Activated naive CD4-positive, alpha-beta T cell treated with anti-CD3 and anti-CD28 coated beads, Interleukin-2, amount 50 U/mL, for 72 hours (primary cell): Measurements from ENCODE around the gene DOCK3. TPM values are rescaled to one million over a fixed set of nuclear protein-coding genes. Genes with fewer than 3 reads are reported as not detected.
"Not testable (repeated sequence)": the region's sequence is repeated elsewhere in the genome, so short reads cannot be mapped to it uniquely, and the experiment has no call there.

Experiments used
- ATAC-seq, 2 donors: fragments of 150-1000 bp; cut with Tn5 transposase; 2 replicates each; pipeline ENCODE4 v1.10.0; 2021; ENCODE audit warnings: mild to moderate bottlenecking in 2 of 2, moderate library complexity in 2 of 2
- DNase-seq, 2 donors: peaks; one replicate each; pipeline ENCODE4 v3.0.0; 2021 to 2022; ENCODE audit warnings: low spot score in 2 of 2
- H3K27ac Mint-ChIP-seq, 2 donors: one replicate each; pipeline ENCODE4 v1.8.0; 2022; ENCODE audit warnings: mild to moderate bottlenecking in 2 of 2, mixed read lengths in 2 of 2
- H3K36me3 Mint-ChIP-seq, 2 donors: one replicate each; pipeline ENCODE4 v1.8.0; 2022; ENCODE audit warnings: mixed read lengths in 2 of 2
- H3K9me3 Mint-ChIP-seq, 2 donors: one replicate each; pipeline ENCODE4 v1.8.0; 2022; ENCODE audit warnings: mixed read lengths in 2 of 2
- total RNA-seq, 2 donors: library from RNA; stranded (reverse); gene quantifications; one replicate each; pipeline ENCODE4 v1.2.3, GENCODE V29; 2022

The DOCK3 gene
- total RNA-seq, 2 donors from 2014 or later, result 4.1 to 4.8 TPM

- no peaks in the 10 kb centered on the region for H3K36me3 Mint-ChIP-seq
- H3K9me3 Mint-ChIP-seq, result no peaks in the 10 kb centered on the region
- DNase-seq (no peak), ATAC-seq (no peak)
- peak overlapping the region in 1 of 2 donors; percentile 48 for H3K27ac Mint-ChIP-seq
These were observed 600.5 kb downstream of the DOCK3 start for GRCh38 chr3:51275111-51275805.

GRCh38 chr3:51276046-51276445 is 601.3 kb downstream of the DOCK3 start:
- Mint-ChIP-seq H3K27ac (no peak overlapping the region), H3K9me3 (no peaks in the 10 kb centered on the region), H3K36me3 (no peaks in the 10 kb centered on the region)
- ATAC-seq, result no peak
- DNase-seq, result no peak

- DNase-seq (no peak), ATAC-seq (no peak)
- H3K36me3 Mint-ChIP-seq, result peaks cover 0 to 8% of the 10 kb centered on the region in 2 donors
- no peak overlapping the region for H3K27ac Mint-ChIP-seq
- peaks cover 0 to 3% of the 10 kb centered on the region in 2 donors for H3K9me3 Mint-ChIP-seq
These were observed 604.7 kb downstream of the DOCK3 start for GRCh38 chr3:51279448-51279847.

- Mint-ChIP-seq H3K9me3 (peaks cover 4 to 7% of the 10 kb centered on the region in 2 donors), H3K36me3 (peaks cover 3 to 16% of the 10 kb centered on the region in 2 donors), H3K27ac (no peak overlapping the region)
- DNase-seq (no peak), ATAC-seq (no peak)
These were observed 605.4 kb downstream of the DOCK3 start for GRCh38 chr3:51280176-51280575.

- H3K27ac Mint-ChIP-seq, result no peak overlapping the region
- DNase-seq, result no peak
- peaks cover 12 to 19% of the 10 kb centered on the region in 2 donors for H3K9me3 Mint-ChIP-seq
- ATAC-seq, result no peak
- peaks cover 26 to 27% of the 10 kb centered on the region in 2 donors for H3K36me3 Mint-ChIP-seq
These were observed 608.2 kb downstream of the DOCK3 start for GRCh38 chr3:51282931-51283330.

- ATAC-seq, result no peak
- peaks cover 26 to 27% of the 10 kb centered on the region in 2 donors for H3K36me3 Mint-ChIP-seq
- peaks cover 12 to 19% of the 10 kb centered on the region in 2 donors for H3K9me3 Mint-ChIP-seq
- DNase-seq, result no peak
- H3K27ac Mint-ChIP-seq, result no peak overlapping the region
These were observed 608.7 kb downstream of the DOCK3 start for GRCh38 chr3:51283421-51283820.

- Mint-ChIP-seq H3K9me3 (peaks cover 6 to 13% of the 10 kb centered on the region in 2 donors), H3K27ac (no peak overlapping the region), H3K36me3 (peaks cover 8% of the 10 kb centered on the region in 2 donors)
- ATAC-seq, result no peak
- DNase-seq, result no peak
These were observed 620.9 kb downstream of the DOCK3 start for GRCh38 chr3:51295625-51296024.

GRCh38 chr3:51297333-51297732 is 622.6 kb downstream of the DOCK3 start:
- peaks cover 7 to 11% of the 10 kb centered on the region in 2 donors for H3K36me3 Mint-ChIP-seq
- peaks cover 5 to 7% of the 10 kb centered on the region in 2 donors for H3K9me3 Mint-ChIP-seq
- no peak overlapping the region for H3K27ac Mint-ChIP-seq
- DNase-seq, result no peak
- peak in 1 of 2 donors; percentile 34 for ATAC-seq

GRCh38 chr3:51304230-51304629 is 629.5 kb downstream of the DOCK3 start:
- DNase-seq (no peak), ATAC-seq (no peak)
- Mint-ChIP-seq H3K36me3 (peaks cover 29 to 30% of the 10 kb centered on the region in 2 donors), H3K27ac (no peak overlapping the region), H3K9me3 (peaks cover 11 to 19% of the 10 kb centered on the region in 2 donors)

GRCh38 chr3:51306093-51306492 is 631.4 kb downstream of the DOCK3 start:
- Mint-ChIP-seq H3K9me3 (peaks cover 11 to 18% of the 10 kb centered on the region in 2 donors), H3K27ac (no peak overlapping the region), H3K36me3 (peaks cover 29 to 30% of the 10 kb centered on the region in 2 donors)
- DNase-seq (no peak), ATAC-seq (no peak)

- peaks cover 19 to 22% of the 10 kb centered on the region in 2 donors for H3K36me3 Mint-ChIP-seq
- H3K9me3 Mint-ChIP-seq, result peaks cover 6 to 12% of the 10 kb centered on the region in 2 donors
- ATAC-seq, result no peak
- no peak for DNase-seq
- H3K27ac Mint-ChIP-seq, result no peak overlapping the region
These were observed 632.7 kb downstream of the DOCK3 start for GRCh38 chr3:51307458-51307857.

- Mint-ChIP-seq H3K9me3 (peaks cover 6 to 12% of the 10 kb centered on the region in 2 donors), H3K36me3 (peaks cover 14 to 17% of the 10 kb centered on the region in 2 donors)
- not testable (repeated sequence) for H3K27ac Mint-ChIP-seq, ATAC-seq, DNase-seq
These were observed 633.3 kb downstream of the DOCK3 start for GRCh38 chr3:51307945-51308607.

- ATAC-seq, result no peak
- DNase-seq, result no peak
- H3K36me3 Mint-ChIP-seq, result peaks cover 7% of the 10 kb centered on the region in 2 donors
- peaks cover 6% of the 10 kb centered on the region in 2 donors for H3K9me3 Mint-ChIP-seq
- H3K27ac Mint-ChIP-seq, result no peak overlapping the region
These were observed 636.3 kb downstream of the DOCK3 start for GRCh38 chr3:51311055-51311454.

- no peaks in the 10 kb centered on the region for H3K9me3 Mint-ChIP-seq
- H3K27ac Mint-ChIP-seq, result no peak overlapping the region
- H3K36me3 Mint-ChIP-seq, result no peaks in the 10 kb centered on the region
- no peak for ATAC-seq
- no peak for DNase-seq
These were observed 653.5 kb downstream of the DOCK3 start for GRCh38 chr3:51328206-51328605.

GRCh38 chr3:51330046-51330445 is 655.3 kb downstream of the DOCK3 start:
- H3K9me3 Mint-ChIP-seq, result no peaks in the 10 kb centered on the region
- no peak overlapping the region for H3K27ac Mint-ChIP-seq
- ATAC-seq, result no peak
- H3K36me3 Mint-ChIP-seq, result no peaks in the 10 kb centered on the region
- no peak for DNase-seq

GRCh38 chr3:51332156-51332555 is 657.4 kb downstream of the DOCK3 start:
- no peaks in the 10 kb centered on the region for H3K36me3 Mint-ChIP-seq
- no peak for ATAC-seq
- no peak for DNase-seq
- H3K27ac Mint-ChIP-seq, result no peak overlapping the region
- H3K9me3 Mint-ChIP-seq, result no peaks in the 10 kb centered on the region

GRCh38 chr3:51333021-51333420 is 658.3 kb downstream of the DOCK3 start:
- Mint-ChIP-seq H3K36me3 (no peaks in the 10 kb centered on the region), H3K27ac (no peak overlapping the region), H3K9me3 (no peaks in the 10 kb centered on the region)
- DNase-seq, result no peak
- ATAC-seq, result no peak

GRCh38 chr3:51336261-51336660 is 661.5 kb downstream of the DOCK3 start:
- no peaks in the 10 kb centered on the region for H3K9me3 Mint-ChIP-seq
- ATAC-seq (no peak), DNase-seq (no peak)
- no peaks in the 10 kb centered on the region for H3K36me3 Mint-ChIP-seq
- no peak overlapping the region for H3K27ac Mint-ChIP-seq
